ENCODE measurements around the gene PHF12. TPM values are rescaled to one million over a fixed set of nuclear protein-coding genes. Genes with fewer than 3 reads are reported as not detected.

Gene PHF12
- total and polyA plus RNA-seq, 2 of the 4 experiments (the other 2 are of a cell fraction): 24.4 to 25.6 TPM

DNA sequence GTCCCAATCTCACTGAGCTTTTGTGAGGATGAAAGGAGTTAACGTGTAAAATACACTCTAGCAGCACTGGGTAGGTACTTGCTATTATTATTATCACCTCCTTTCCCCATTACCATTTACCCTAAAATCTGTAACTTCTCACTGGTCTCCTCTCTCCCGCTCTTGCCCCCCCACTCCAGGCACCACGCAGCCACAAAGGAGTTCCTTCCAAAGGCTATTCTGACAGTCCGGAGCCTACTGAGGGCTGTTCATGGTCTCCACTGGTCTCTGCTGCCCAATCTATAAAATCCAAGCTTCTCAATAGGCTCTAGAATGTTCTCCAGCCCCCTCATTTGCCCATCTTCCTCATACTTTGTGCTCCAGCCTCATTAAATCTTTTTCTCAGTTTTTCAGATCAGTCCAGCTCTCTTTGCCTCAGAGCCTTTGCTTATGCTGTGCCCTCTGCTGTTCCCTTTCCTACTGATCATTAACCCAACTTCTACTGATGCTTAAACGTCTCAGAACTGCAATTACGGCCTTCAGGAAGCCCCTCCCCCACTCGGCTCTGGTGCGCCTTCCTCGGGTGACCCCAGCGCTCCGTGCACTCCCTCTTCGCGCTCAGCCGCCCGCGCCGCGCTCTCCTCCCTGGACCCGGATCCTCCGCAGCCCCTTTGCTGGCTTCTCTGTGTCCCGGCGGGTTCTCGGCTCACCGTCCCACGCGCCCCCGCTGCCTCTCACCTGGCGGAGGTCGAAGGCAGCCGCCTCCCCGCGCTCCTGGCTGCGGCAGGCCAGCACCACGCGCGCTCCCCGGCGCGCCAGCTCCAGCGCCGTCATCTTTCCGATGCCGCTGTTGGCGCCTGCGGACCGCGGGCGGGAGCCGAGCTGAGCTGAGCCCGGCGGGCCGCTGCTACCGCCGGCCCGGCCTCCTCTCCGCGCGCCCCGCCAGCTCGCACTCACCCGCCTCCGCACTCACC is 49.2 kb downstream of the PHF12 start (continued):
- TF ChIP-seq MXI1 (IDR thresholded peaks at IDR 0.05; ENCODE audit: borderline replicate concordance, low read depth, low read length) (no peak), SMC3 (IDR thresholded peaks at IDR 0.05; ENCODE audit: low read depth, low read length) (no peak), MAZ (IDR thresholded peaks at IDR 0.05; ENCODE audit: borderline replicate concordance, low read depth, low read length) (no peak)
